Measurements from ENCODE around the gene PRR18.

PRR18 gene

DNA sequence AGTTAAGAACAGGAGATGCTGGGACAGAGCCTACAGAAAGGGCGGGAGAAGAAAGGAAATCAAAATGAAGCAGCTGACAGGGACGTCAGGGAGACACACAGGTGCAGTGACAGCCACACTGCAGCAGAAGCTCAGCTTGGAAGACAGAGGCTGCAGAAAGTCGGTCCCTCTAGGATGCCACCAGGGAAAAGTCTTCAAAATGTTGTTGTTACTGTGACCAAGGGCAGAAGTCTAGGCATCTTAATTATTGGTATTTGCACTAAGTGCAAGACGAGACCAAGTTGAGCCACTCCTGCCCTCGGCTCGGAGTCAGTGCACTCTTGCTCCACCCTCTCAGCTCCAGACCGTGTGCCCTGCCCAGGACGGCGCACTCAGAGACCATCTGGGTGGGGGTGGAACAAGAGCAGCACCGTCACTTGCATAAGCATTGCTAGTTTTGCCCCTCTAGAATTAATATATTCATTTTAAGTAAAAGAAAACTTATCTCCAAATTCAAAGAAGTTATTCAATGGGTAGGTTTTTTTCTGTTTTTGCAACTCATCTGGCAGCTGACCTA is 2.6 kb downstream of the PRR18 start:
- no peak for DNase-seq

DNA sequence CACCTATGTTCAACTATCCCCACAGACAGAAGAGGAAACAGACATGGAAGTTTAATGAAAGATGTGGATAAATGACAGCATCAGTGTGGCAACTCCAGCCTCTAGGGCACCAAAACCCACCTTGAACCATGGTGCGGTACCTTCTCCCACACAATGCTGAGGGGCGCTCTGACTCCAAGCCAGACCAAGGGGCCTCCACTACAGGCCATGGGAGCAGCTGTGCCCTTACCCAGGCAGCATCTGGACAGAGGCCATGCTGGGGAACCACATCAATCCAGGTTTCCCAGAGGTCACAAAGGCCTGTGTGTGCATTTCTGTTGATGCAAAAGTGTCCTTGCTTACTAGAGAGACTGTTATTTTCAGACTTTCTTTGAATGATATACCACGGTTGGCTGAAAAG is 4.1 kb downstream of the PRR18 start:
- no peak for DNase-seq

DNA sequence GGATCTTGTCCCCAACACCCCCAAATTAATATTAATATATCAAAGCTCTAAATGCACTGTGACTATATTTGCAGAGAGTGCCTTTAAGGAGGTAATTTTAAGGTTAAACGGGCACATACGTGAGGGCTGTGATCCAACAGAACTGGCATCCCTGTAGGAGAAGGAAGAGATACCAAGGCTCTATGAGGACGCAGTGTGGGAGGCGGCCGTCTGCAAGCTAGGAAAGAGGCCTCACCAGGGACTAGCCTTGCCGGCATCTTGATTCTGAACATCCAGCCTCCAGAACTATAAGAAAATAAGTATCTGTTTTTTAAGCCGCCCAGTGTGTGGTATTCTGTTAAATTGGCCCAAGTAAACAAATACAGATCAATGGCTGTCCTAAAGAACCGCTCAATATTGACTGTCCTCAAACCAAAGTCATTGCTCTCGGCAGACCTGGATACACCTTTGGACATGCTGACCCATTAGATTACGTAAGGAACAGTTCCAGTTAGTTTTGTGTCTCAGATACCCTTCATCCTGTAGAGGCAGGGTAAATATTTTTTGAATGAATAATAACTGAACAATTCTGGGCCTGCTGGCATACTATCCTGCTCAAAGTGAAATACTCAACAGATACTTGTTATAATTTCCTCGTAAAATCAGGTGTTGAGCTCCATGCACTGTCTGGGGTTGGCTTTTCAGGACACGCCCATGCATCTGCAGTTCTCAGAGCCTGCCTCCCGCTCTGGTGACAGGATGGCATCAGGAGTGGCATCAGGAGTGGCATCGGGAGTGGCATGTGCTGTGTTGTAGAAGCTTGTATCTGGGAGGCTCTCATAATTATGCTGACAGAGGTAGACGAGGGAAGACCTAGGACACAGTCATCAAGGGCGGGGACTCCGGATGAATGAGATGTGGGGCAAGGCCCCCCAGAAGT is 6.3 kb downstream of the PRR18 start:
- DNase-seq: no peak

DNA sequence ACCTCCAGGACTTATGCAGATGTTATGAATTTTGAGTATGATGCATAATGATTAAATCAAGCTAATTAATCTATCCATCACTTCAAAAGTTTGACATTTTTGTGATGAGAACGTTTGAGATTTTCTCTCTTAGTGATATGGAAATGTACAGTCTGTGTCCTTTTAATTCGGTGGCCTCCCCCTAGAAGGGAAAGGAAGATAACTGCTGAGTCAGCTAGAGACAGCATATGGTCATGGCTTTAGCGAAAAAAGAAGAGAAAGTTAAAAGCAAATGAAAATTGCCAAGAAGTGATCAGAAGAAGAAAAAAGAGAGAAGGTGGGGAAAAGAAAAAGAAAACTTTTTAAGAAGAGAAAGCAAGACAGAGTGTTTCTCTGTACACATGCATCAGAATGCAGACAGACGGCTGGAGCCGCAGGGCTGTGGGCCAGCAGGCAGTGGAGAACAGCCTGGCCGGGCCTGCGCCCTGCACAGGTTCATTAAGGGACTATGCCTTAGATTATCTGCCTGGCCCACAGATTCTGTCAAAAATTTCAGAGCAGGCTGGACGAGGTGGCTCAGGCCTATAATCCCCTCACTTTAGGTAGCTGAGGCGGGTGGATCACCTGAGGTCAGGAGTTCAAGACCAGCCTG is 7.7 kb downstream of the PRR18 start:
- DNase-seq: no peak

DNA sequence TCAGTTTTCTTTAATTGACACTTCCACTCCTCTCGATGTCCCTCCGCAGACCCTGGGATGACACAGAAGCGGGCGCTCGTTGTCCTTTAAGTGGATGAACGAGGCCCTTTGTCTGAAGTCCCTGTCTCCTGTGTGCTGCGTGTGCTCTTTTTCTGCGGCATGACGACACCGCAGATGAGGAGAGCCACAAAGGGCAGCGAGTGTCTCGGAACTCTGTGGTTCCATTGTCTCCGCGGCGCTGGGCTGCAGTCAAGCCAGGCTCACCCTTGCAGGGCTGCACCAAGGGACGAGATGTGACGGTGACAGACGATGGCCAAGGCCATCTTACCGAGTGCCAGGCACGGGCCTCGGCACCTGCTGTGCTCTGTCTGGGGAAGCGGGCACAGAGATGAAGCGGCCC is 10.6 kb downstream of the PRR18 start:
- DNase-seq: no peak

DNA sequence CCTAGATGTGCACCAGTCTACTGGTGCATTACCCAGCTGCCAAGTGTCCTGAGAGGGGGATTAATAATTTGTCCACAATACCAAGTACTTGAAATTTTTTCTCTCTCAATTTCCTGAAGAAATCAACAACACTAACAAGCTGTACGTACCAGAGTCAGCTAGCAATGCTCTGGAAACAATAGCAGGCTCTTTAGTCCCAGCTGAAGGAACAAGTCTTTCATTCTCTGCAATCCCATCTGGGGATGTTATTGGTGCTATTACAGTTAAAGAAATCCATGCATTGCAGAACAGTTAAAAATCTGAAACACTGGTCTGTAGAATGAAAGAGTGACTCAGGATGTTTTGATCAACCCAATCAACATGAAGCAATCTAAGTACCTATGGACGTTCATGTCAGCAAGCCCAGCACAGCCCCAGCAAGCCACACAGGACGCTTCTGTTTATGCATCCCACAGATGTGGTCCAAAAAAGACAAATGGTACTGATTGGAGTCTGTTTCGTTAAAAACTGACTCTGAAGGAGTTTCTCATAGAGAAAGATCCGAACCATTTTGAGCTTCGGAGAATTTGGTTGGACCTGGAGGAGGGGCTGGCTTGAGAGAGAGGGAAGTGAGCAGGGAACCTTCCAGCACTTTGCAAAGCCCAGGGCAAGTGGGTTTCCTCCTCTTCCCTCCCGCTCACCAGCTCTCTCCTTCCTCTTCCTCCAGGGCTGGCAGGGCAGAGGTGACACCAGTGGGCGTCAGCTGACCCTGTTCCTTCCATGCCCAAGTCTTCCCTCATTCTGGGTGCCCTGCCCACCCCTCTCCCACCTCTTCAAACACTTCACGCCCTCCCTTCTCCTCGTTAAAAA is 11.9 kb downstream of the PRR18 start:
- DNase-seq: no peak

DNA sequence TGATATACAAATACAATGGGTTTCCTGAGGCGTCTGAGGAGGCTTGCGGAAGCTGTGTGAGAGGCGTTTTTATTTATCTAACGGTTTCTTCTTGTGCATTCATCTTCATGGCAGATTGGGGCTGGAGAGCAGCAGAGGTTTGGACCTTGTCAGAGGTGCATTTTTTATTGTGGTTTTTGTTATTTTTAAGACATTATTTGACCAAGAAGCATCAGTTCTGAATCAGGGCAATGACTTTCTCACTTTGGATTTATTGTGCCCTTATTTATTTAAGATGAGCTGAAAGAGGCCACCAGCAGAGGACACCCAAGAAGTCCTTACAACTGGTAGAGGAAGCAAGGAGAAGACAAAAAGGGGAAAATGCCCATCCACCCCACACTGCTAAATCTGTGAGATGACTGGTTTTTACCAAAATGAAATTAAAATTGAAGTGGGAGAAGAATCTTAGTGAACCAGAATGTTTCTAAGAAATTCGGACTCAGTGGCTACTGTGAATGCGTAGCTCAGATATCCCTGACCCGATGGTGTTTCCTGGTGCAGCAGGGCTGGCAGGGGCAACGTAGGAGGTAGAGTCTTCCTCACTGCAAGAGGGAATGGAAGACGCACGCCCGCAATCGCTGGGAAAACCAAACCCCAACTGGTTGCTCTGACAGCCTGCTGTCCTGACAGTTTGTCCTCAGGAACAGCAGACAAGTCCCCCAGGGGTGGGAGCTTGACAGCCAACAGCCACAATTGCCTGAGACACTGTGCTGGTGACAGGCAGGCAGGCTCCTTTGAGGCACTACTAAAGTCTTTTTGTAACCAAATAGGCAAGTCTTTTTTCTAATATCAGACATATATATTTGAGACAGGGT is 14.2 kb downstream of the PRR18 start:
- no peak for DNase-seq

DNA sequence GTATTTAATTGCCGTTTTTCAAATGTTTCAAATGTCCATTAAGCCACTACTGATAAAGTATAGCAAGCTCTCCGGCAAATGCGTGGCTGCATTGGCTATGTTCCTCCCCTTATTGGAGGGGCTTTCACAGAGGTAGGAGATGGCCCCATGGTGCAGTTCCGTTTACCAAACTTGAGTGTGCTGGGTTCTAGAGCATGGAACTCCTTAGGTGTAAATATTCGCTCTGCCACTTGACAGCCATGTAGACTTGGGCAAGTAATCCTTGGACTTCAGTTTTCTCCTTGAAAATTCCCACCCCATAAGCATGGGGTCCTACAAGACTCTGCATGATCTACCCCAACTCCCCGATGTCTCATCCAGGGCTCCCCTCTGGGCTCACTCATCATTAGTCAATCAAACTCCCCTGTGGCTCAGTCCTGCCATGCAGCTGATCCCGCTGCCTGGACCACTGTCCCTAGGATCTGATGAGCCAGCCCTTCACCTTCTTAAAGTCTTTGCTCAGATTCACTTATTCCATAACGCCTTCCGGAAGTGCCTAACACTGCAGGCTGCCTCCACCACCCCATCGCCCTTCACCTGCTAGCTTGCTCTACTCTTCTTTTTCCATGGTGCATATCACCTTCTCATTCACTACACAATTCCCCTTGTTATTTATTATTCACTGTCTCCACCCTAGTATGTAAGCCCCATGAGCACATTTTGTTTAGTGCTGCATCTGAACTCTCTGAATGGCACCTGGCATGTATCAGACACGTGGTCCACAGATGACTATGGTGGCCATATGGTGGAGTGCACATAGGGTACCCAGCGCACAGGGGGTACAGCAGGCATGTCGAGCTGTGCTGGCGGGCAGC is 18.8 kb downstream of the PRR18 start:
- no peak for DNase-seq

DNA sequence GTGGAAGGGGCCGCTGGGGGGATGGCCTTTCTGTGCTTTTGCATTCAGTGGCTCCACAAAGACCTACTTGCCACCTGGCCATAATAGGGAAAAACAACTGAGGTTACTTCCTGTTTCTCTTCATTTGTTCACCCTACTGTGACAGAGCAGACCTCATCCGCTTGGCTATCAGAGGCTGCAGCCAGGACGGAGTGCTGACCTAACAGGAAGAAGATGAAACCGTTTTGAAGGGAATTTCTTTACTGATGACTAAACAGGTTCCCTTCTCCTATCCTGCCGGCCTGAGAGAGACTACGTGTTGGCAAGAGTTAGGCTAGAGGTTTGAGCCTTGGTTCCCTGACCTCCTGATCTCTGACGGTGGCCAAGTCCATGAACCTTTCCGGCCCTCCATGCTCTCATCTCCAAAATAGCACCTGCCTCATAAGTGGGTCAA is 21.3 kb downstream of the PRR18 start:
- no peak for DNase-seq

DNA sequence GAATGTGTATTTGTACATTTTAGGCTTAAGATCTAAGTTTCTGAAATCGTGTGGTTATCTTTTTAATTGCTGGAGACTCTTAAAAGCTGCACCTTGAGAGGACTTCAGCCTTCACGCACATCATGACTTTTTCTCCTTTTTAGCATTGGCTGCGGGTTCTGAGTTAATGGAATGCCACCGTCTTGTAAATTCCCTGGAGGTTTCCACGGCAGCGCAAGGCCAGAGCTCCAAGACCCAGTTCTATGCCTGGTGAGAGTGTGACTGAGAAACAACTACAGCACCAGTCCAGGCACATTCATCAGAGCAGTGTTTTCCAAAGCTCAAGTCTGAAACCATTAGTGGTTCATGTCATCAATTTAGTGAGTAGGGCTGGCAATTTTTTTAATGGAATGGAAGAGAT is 23.0 kb downstream of the PRR18 start:
- DNase-seq: no peak

DNA sequence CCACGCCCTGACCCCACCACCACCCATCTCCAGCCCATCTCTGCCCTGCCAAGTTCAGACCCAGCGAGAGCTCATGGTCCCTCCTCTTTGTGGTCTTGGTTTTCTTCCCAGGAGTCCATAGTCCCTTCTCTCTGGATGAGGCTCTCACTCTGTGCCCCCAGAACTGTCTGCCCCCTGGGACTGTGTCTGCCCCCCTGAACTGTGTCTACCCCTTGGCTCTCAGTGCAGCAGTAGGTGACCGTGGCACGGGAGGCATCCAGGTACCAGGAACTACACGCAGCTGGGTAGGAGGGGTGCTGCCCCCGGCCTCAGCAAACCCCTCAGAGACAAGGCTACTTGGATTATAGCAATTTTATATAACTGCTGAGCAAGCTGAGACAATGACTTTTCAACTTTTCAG is 23.6 kb downstream of the PRR18 start:
- no peak for DNase-seq

DNA sequence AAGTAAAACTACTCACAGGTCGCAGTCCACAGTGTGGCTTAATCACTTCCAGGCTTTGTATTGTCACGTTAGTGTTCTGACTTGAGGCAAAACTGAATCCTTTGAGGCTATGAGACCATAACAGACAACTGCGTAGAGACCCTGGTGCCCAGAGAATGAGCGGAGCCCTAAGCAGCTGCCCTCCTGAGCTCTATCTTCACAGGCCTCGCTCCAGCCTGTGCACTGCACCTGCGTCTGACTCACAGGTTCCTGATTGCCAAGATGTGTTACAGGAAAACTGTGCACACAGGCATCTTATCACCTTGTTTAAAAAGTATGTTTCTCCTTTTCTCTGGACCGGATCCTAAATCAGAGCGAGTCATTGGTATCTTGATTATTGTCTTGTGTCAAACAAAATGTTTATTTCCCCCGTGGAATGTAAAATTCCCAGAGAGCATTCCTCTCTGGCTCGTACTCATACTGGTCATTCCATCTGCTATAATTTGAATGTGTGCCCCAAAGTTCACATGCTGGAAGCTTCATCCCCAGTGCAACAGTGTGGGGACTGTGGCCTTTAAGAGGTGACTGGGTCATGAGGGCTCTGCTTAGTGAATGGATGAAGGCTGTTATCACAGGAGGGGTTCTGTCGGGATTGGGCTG is 25.7 kb downstream of the PRR18 start:
- no peak for DNase-seq

DNA sequence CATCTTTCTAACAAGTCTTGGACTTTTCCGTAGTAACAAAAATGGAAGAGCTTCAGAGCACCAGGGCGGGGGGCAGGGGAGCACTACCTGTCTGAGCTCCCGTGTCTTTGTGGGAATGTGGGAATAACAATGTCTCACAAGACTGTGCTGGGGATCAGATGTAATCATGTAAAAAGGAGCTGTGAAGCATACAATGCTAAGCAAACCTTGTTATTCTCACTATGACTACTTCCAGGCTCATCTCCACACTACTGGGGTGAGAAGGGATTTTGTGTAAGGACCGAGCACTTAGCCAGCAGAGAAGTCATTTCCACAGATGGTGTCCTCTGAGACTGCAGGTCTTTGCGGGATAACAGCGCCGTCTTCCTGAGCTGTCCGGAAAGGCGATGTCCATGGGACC is 27.1 kb downstream of the PRR18 start:
- DNase-seq: no peak

DNA sequence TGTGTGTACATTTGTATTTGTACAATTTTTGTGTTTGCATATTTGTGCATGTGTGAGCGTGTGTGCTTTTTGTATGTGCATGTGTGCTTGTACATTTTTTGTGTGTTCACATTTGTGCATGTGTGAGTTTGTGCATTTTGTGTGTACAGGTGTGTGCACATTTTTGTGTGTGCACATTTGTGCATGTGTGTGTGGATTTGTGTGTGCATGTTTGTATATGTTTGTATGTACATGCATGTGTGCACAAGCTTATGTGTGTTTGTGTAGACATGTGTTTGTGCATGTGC is 28.9 kb downstream of the PRR18 start:
- no peak for DNase-seq

DNA sequence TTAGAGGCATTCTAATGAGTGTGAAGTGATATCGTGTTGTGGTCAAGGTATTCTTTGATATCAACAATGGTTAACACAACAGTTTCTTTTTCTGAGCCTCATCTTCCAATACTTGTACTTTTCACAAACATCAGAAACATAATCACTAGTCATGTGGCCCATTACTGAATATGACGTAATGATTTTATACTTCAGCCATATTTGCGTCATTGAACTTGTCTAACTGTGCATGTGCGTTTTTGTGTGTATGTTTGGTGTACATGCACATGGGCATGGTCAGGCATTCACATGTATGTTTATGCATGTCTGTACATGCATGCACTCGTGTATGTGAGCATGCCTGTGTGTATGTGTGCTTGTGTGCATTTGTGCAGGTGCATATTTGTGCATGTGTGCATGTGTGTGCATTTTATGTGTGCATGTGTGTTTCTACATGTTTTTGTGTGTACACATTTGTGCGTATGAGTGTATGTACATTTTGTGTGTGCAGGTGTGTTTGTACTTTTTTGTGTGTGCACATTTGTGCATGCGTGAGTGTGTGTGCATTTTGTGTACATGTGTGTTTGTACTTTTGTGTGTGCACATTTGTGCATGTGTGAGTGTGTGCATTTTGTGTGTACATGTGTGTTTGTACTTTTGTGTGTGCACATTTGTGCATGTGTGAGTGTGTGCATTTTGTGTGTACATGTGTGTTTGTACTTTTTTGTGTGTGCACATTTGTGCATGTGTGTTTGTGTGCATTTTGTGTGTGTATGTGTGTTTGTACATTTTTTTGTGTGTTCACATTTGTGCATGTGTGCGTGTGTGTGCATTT is 29.4 kb downstream of the PRR18 start:
- DNase-seq: no peak

DNA sequence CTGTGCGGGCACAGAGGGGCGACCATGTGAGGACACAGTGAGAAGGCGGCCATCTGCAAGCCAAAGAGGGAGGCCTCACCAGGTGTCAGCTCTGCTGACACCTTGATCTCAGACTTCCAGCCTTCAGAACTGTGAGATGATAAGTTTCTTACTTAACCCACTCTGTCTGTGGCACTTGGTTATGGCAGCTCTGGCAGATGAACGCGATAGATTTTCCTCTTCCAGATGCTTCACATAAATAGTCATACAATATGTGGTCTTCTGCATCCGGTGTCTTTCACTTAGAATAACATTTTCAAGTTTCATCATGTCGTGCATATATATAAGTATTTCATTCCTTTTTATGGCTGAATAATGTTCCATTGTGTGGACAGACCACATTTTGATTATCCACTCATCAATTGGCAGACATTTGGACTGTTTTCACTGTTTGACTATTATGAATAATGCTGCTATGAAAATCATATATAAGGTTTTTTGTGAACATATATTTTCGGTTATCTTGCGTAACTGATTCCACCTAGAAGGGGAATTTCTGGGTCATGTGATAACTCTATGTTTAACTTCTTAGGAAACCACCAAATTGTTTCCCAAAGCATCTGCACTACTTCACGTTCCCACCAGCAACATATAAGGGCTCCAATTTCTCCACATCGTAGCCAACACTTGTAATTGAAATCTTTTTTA is 30.2 kb downstream of the PRR18 start:
- no peak for DNase-seq

DNA sequence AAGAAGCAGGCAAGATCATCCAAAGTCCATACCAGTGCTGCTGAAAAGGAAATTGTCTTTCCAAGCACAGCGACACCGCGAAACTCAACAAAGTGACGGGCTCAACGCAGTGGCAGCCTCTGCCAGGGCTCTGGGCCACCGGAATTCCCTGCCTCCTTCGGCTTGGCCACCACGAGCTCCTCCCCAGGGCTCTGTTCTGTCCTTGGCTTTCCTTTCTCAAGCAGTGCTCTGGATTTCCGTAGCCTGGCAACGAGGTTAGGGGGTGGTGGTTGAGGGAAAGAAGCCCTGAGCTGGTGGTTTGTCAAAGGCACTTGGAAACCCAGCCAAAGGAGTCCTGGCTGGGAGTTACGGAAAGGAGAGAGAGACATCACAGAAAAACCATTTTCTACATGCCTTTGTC is 31.2 kb downstream of the PRR18 start:
- no peak for DNase-seq

DNA sequence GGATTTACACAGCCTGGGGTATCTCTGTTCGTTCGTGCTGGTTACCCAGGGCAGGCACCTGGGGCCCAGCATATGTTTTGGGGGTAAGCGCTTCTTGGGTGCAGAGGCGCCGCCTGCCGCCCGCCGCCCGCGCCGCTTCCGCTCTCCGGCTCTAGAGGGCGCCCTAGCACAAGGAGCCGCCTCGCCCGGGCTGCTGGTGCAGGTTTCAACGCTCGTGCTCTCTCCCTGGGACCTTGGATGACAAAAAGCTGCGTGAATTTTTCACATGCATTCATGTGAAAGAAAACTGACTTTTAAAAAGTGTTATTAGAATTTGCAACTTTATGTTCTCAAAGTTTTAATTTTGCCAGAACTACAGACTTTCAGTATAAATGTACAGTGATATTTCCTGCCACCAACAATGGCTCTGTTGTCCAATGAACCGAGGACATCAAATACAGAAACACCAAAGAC is 32.5 kb downstream of the PRR18 start:
- peak; percentile 80 for DNase-seq

DNA sequence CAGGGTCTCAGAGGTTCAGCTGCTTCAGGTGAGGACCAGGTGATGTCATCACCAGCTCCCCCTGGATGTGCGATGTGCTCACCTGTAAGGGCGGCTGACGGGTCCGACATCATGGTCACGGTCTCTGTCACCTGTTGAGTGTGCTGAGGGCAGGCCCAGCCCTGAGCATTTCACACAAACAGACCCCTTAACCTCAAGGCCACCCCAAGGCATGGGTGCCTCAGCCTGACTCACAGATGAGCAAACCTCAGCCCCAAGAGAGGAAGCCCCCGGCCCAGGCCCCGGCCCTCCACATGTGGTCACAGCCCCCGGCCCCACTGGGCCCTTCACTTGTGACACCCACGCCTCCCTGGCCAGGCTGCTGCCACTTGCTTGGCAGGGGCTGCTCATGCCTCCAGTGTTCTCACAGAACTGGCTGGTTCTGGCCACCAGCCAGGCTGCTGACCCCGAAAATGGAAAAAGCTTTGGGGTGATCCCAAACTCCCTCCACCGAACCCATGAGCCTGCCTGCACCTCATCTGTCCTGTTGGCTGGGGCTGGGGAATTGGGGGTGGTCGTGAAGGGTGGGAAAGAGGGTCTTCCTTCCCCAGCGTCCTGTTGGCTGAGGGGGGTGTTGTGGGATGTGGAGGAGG is 33.3 kb downstream of the PRR18 start:
- no peak for DNase-seq
